Subcutaneous preadipocyte (primary cell): ENCODE data around the gene PBX3. TPM values are rescaled to one million over a fixed set of nuclear protein-coding genes. Genes with fewer than 3 reads are reported as not detected.

Experiments used
- total RNA-seq: library from RNA; depleted of rRNA; stranded (reverse); fragments of >200 nt; gene quantifications from 2 replicates; pipeline ENCODE4 v1.2.3, GENCODE V29; 2012

The PBX3 gene
- total RNA-seq = 19.8 and 33.6 TPM in 2 replicates

GRCh38 chr9:125747053-125747764 is at the start of gene PBX3:
Gene PBX3, plus strand, starts transcription at chr9:125747373.

GRCh38 chr9:125706651-125707471 is 40.3 kb upstream of the PBX3 start, which contains the start of gene MAPKAP1:
Gene MAPKAP1, minus strand, starts transcription at chr9:125707208. Its CDS starts 34,634 bp downstream, at chr9:125672574.

Other genes starting within 250 kb of the PBX3 start
- gene MAPKAP1, start 40.2 kb upstream of the PBX3 start, total RNA-seq = 62.8 and 82.5 TPM in 2 replicates